Limb (tissue), 2 donors: ENCODE data around the gene FFAR3.
"Not testable (repeated sequence)": the region's sequence is repeated elsewhere in the genome, so short reads cannot be mapped to it uniquely, and the experiment has no call there.

ENCODE experiments used
- DNase-seq, 2 donors: peaks; one replicate each; pipeline ENCODE4 v3.0.0-alpha.2; 2016; ENCODE audit errors: extremely low spot score in 2 of 2

FFAR3 gene

DNA sequence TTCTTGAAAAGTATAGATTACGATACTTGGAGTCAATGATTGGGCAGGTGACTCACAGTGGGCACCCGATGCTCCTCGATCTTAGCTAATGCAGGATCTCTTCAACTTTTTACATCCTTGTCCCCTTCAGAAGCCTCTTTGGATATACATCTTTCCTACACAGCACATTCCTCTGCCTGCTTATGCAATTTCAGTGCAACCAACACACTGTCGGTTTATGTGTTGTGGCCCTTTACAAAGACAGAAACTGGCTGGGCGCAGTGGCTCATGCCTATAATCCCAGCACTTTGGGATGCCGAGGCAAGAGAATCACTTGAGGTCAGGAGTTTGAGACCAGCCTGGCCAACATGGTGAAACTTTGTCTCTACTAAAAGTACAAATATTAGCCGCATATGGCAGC is 15.2 kb downstream of the FFAR3 start:
- DNase-seq = no peak

DNA sequence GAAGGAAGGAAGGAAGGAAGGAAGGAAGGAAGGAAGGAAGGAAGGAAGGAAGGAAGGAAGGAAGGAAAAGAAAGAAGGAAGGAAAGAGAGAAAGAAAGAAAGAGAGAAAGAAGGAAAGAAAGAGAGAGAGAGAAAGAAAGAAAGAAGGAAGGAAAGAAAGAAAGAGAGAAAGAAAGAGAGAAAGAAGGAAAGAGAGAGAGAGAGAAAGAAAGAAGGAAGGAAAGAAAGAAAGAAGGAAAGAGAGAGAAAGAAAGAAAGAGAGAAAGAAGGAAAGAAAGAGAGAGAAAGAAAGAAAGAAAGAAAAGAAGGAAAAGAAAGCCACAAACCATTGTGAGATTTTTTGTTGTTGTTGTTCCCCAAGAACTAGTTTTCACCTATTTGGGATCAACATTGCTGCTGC is 15.8 kb downstream of the FFAR3 start:
- DNase-seq = not testable (repeated sequence)

DNA sequence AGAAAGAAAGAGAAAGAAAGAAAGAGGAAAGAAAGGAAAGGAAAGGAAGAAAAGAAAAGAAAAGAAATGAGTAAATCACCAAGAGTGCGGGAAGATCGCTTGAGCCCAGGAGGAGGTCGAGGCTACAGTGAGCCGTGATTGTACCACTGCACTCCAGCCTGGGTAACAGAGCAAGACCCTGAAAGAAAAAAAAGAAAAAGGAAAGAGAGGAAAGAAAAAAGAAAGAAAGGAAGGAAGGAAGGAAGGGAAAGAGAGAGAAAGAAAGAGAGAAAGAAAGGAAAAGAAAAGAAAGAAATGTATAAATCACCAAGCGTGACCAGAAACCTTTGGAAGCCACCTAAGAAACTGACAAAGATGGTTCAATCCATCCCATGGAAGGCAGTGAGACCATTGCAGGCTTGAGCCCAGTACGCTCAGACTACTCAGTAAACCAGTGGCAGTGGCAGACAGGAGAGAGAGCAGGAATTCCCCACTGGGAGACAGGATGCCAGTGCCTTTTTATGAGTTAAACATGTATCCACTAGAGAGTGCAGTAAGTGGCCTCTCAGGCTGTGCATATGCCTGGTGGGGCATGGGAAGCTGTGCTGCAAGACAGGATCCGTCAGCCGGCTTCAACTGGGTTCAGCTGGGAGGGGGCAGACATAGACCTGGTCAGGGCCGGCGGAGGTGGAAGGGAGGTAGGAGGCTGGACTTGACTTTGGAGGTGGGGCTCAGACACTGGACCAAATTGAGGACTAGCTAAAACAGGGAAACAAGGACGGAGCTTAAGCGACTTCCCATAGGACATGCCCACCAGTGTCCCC is 17.4 kb downstream of the FFAR3 start:
- no peak for DNase-seq

DNA sequence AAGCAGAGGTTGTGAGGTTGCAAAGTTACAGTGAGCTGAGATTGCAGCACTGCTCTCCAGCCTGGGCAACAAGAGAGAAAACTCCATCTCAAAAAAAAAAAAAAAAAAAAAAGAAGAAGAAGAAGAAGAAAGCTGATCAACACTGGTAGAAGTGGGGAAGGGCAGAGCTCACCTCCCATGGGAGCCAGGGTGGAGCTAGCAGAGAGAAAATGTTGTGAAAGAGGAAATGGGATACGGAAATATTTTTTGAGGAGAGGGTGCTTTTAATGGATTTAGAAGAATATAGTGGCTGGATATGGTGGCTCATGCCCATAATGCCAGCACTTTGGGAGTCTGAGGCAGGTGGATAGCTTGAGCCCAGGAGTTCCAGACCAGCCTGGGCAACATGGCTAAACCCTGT is 19.4 kb downstream of the FFAR3 start:
- no peak for DNase-seq

DNA sequence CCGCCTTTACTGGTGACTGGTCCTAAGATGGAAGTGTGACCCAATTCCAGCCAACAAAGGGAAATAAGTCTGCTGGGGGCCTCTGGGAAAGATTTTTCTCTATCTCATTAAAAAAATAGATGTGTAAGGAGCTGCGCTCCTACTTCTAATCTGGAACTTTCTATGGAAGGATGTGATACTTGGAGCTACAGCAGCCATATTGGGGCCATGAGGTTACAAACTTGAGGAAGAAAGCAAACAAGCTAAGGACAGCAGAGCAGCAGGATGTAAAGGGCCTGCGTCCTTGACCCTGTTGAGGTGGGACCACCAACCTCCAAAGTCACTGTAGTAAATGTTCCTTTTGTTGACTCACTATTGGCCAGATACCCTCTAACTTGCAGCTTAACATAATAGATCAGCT is 20.1 kb downstream of the FFAR3 start:
- no peak for DNase-seq

DNA sequence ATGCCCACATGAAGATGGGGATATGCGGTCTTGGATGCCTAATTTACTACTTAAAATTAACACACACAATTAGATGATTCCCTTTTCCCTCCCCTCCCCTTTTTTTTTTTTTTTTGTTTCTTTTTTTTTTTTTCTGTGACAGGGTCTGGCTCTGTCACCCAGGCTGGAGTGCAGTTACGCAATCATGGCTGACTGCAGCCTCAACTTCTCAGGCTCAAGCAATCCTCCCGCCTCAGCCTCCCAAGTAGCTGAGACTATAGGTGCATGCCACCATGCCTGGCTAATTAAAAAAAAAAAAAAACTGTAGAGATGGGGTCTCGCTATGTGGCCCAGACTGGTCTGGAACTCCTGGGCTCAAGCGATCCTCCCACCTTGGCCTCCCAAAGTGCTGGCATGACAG is 21.3 kb downstream of the FFAR3 start:
- not testable (repeated sequence) for DNase-seq

DNA sequence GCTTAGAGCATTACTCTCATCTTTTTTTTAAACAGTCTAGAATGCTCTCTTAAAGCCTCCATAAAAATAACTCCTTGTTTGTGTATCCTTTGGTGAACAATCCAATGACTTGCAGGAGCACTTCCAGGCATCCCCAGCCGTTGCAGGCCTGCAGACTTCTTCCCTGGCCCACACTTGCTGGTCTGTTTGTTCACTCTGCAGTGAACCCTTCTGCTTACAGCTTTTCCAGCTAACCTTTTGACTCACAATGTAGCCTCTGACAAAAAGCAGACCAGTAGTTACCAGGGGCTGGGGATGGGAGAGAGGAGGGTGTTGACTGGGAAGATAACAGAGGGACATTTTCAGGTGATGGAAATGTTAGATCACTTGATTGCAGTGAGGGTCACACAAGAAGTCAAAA is 21.7 kb downstream of the FFAR3 start:
- DNase-seq = no peak

DNA sequence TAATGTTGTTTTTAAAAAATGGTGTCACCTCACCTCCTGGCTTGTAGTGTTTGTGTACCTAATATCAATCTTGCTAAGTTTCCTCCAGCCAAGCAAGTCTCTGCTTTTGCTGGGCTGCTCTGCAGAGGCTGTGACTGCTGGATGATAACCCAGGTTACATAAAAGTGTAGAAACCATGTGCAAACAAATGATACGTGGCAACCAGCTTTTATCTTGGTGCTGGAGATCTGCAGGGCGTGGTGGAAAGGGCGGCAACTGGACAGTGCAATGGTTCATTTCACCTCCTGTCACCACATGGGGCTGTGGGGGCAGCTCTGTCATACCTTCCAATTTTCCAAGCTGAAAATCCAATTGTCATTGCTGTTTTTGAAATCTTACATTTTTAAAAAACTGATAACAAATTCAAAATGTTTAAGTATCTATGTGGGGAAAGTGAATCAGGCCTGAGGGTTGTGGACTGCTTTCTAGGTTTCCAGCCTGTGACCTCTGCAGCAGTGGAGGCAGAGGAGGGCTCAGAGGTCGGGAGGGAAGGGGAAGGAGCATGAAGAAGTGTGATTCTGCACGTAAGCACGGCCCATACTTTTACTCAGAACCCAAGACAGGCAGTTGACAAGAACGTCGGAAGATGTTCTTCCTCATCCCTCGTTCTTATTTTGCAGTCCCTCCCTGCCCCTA is 22.3 kb downstream of the FFAR3 start:
- no peak for DNase-seq

DNA sequence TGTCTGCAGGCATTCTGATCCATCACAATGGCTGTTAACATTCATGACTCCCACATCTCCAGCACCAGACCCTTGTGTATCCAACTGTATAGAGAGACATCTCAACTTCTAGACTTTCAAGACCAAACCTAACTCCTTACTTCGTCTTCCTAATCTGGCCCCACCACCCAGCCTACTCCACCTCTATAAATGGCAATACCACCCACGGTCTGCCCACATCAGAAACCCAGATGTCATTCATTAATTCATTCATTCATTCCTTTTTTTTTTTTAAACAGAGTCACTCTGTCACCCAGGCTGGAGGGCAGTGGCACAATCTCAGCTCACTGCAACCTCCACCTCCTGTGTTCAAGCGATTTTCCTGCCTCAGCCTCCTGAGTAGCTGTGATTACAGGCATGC is 23.1 kb downstream of the FFAR3 start:
- no peak for DNase-seq

DNA sequence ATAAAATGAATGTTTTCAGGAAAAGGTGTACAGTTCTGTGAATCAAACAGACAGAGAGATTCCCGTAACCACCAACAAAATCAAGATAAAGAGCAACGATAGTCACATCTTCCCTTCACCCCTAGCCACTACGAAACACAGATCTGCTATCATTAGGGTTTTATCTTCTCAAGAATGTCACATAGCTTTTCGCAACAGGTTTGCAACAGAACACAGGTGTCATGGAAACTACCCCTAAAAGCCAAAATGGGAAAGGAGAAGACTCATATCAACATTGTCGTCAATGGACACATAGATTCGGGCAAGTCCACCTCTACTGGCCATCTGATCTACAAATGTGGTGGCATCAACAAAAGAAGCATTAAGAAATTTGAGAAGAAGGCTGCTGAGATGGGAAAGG is 23.7 kb downstream of the FFAR3 start:
- DNase-seq = no peak

DNA sequence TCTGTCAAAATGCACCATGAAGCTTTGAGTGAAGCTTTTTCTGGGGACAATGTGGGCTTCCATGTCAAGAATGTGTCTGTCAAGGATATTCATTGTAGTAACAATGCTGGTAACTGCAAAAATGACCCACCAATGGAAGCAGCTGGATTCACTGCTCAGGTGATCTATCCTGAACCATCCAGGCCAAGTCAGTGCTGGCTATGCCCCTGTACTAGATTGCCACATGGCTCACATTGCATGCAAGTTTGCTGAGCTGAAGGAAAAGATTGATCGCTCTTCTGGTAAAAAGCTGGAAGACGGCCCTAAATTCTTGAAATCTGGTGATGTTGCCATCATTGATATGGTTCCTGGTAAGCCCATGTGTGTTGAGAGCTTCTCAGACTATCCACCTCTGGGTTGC is 25.3 kb downstream of the FFAR3 start:
- no peak for DNase-seq

DNA sequence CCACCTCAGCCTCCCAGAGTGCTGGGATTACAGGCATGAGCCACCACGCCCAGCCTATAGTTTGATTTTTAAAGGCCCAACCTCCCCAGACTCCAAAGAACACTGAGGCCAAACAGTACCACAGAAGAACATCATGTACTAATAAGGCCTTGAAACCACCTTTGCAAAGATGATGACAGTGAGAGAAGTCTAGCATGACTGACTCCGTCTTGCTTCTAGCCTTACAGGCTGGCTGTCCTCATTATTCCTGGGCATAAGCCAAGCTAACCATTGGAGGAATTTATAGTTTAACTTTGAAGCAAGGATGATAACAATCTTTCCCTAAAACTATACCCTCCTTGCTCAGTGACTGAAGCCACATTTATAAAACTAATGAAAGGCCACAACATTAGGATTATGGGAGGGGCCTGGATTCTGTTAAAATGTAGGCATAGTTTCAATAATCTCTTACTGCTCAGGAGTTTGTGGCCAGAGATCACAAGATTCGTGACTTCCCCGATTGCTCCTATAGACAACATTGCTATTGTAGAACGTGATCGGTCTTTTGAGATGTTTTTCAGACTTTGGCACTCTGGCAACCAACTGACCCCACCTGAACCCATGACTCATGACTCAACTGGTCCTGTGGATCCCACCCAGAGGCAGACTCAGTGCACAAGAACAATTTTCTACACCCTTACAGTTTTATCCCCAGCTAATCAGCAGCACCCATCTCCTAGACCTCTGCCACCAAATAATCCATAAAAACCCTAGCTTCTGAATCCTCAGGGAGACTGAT is 30.2 kb downstream of the FFAR3 start:
- DNase-seq = no peak

DNA sequence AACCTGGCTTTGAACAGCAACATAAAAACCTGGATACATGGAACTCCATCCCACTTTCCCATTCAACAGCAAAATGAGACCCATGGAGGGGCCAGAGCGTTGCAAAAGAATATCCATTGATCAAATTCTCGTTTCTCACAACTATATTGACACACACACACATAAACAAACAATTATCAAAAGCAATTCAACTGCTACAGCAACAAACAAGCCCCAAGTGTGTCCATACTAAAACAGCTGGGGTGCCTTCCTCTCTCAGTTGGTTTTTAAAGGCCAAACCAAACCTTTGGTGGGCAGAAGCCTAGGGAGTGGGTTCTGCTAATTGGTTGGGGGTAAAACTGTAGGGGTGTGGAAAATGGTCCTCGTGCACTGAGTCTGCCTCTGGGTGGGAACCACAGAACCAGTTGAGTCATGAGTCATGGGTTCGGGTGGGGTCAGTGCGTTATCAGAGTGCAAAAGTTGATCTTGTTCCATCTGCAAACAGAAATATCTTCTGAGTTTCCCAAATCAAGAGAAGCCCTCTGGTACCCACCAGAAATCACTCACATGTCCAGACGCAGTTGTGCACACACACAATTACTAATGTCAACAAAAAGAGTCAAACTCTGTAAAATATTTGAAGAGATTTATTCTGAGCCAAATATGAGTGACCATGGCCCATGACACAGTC is 31.1 kb downstream of the FFAR3 start:
- no peak for DNase-seq

DNA sequence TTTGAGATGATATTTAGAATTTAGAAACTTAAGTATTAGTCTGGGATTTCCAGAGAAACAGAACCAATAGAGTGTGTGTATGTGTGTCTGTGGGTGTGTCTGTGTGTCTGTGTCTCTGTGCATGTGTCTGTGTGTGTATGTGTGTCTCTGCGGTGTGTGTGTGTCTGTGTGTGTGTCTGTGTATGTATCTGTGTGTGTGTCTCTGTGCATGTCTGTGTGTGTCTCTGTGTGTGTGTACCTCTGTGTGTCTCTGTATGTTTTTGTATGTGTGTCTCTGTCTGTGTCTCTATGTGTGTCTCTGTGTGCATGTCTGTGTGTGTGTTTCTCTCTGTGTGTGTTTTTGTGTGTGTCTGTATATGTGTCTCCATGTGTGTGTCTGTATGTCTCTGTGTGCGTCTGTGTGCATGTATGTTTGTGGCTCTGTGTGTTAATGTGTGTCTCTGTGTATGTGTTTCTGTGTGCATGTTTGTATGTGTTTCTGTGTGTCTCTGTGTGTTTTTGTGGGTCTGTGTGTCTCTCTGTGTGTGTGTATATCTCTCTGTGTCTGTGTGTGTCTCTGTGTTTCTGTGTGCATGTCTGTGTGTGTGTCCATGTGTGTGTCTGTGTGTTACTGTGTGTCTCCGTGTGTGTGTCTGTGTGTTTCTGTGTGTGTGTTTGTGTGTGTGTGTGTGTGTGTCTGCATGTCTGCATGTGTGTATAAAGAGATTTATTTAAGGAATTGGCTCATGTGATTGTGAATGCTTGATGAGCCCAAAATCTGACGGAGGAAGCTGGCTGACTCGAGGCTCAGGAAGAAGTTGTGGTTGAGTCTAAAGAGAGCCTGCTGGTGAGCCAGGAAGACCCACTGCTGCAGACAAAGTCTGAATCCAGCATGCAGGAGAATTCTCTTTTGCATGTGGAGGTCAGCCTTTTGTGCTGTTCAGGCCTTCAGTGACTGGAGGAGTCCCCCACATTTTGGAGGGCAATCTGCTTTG is 34.8 kb downstream of the FFAR3 start:
- DNase-seq = no peak

DNA sequence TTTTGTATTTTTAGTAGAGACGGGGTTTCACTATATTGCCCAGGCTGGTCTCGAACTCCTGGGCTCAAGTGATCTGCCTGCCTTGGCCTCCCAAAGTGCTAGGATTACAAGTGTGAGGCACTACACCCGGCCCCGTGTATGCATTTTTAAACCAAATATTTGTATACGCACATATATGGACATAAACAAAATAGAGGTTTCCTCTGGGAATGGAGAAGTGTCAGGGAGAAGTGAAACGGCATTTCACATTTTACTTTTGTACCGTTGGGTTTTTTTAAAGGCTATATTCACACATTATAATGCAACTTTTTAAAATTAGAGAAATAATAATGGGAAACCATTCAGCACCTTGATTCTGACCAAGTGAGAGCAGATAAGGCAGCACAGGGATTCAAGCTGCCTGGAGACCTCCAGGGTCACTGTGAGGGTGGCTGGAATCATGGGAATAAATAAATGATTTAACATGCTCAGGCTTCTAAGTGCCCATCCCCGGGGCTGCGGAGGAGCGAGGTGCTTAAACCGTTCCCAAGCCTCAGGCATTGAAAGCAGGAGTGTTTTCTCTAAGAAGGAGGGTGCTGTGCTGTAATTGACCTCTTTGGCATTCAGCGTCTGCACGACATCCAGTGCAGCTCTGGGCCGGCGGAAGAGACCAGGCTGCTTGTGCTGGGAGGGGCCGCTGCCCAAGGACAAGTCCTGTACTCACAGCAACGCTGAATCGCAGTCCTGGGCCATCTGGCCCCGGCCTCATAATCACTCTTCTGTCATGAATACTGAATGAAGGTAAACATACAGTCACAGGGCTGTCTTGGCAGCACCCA is 37.3 kb downstream of the FFAR3 start:
- DNase-seq = no peak

DNA sequence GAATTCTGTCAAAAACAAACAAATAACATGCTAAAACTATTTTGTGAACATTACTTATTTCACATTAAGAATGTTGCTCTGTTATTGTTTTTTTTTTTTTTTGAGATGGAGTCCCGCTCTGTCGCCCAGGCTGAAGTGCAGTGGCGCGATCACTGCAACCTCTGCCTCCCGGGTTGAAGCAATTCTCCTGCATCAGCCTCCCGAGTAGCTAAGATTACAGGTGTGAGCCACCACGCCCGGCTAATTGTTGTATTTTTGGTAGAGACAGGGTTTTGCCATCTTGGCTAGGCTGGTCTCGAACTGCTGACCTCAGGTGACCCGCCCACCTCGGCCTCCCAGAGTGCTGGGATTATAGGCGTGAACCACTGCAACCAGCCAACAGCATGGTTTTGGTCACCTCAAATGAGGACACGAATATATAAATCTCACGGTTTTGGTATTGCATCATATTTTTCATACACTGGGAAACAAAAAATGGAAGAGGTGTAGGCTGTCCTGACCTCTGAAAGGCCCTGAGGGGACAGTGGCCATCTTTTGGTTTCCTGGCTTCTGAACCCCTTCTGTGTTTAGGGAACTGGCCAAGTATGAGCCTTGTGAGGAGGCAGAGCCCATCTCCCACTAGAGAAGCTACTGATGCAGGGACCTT is 38.1 kb downstream of the FFAR3 start:
- DNase-seq = no peak

DNA sequence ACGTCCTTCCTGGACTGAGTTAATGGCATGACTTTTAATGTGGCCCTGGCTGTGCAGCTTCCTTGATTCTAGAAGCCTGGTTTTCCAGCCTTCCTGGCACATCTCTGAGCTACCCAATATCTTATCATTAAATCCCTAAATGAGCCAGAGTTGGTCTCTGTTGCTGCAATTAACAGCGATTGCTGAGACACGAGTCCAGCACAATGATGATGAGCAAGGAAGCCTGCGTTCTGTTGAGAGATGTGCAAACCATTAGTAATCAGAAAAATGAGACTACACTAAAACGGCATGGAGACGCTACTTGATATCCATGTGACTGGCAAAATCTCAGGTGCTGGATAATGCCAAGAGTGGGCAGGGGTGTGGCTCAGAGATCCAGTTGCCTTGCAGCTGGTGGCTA is 38.8 kb downstream of the FFAR3 start:
- DNase-seq = no peak

DNA sequence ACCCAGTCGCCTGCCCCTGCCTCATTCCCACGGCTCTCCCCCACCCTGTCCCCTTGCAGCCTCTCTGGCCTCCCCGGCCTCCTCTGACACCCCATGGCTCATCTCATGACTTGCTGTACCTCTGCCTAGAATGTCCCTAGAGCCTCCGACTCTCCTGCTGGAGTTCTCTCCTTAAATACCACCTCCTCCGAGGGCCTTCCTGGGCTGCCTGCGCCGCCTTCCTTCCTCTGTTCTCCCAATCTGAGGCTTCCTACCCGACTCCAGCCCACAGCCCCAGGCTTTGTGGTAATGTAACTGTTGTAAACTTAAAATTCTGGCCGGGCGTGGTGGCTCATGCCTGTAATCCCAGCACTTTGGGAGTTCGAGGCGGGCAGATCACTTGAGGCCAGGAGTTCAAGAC is 40.3 kb downstream of the FFAR3 start:
- no peak for DNase-seq

DNA sequence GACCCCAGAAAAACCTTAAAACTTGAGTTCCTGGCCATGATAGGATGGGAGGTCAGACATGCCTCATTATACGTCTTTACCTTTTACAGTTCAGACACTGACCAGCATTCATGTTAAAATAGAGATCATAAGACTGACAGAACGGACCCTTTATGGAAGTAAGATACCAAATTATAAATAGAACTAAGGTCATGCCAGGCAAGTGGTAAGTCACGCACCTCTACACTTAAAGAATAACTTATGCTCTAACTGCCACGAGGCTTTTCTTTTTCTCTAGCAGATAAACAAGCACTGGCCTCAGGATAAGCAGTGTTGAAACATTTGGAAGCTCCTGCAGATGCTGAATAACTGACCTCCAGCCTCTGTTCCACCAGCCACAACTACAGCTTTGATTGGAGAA is 41.0 kb downstream of the FFAR3 start:
- DNase-seq = no peak
